Neural cell (in vitro differentiated cells): ENCODE measurements around the gene FNDC8. TPM values are rescaled to one million over a fixed set of nuclear protein-coding genes. Genes with fewer than 3 reads are reported as not detected.

Source experiments
- H2AFZ ChIP-seq: fragments of 200-600, 300-800 bp; sonication (generic), shearing (Covaris generic); 2 replicates; pipeline ENCODE4 v1.6.0; 2014; ENCODE audit warnings: low read depth, mild to moderate bottlenecking, antibody characterized with exemption, low read length, moderate library complexity
- H3F3A ChIP-seq: fragments of 200-600 bp; shearing (Covaris generic); 2 replicates; pipeline ENCODE4 v1.6.1; 2016; ENCODE audit warnings: mild to moderate bottlenecking, moderate library complexity, mixed read lengths, antibody characterized with exemption, low read length; ENCODE audit not compliant: insufficient read depth, poor library complexity, severe bottlenecking
- H3K27ac ChIP-seq: fragments of 200-600, 300-800 bp; sonication (generic), shearing (Covaris generic); 2 replicates; pipeline ENCODE4 v1.5.1; 2014; ENCODE audit warnings: mild to moderate bottlenecking, low read length, moderate library complexity
- H3K27me3 ChIP-seq: fragments of 300-800, 200-600 bp; sonication (generic), shearing (Covaris generic); 2 replicates; pipeline ENCODE4 v1.6.0; 2014; ENCODE audit warnings: mild to moderate bottlenecking, low read depth, low read length, moderate library complexity; ENCODE audit not compliant: insufficient read depth
- H3K36me3 ChIP-seq: fragments of 300-800, 200-600 bp; sonication (generic), shearing (Covaris generic); 2 replicates; pipeline ENCODE4 v1.5.1; 2014; ENCODE audit warnings: mild to moderate bottlenecking, antibody characterized with exemption, low read length, moderate library complexity; ENCODE audit not compliant: insufficient read depth
- H3K4me2 ChIP-seq: fragments of 300-800, 200-600 bp; sonication (generic), shearing (Covaris generic); 2 replicates; pipeline ENCODE4 v1.6.0; 2014; ENCODE audit warnings: mild to moderate bottlenecking, low read length
- H3K4me3 ChIP-seq: fragments of 300-800, 200-600 bp; sonication (generic), shearing (Covaris generic); 2 replicates; pipeline ENCODE4 v1.5.1; 2014; ENCODE audit warnings: mild to moderate bottlenecking, low read length, moderate library complexity
- H3K79me2 ChIP-seq: fragments of 200-600 bp; shearing (Covaris generic); replicated peaks from 2 replicates; pipeline ENCODE4 v1.6.0; 2014; ENCODE audit warnings: mild to moderate bottlenecking, low read length, moderate library complexity; ENCODE audit not compliant: insufficient read depth
- H3K9ac ChIP-seq: fragments of 300-800, 200-600 bp; sonication (generic), shearing (Covaris generic); 2 replicates; pipeline ENCODE4 v1.6.1; 2016; ENCODE audit warnings: mild to moderate bottlenecking, low read length, mixed read lengths
- H3K9me2 ChIP-seq: fragments of 200-600 bp; shearing (Covaris generic); 2 replicates; pipeline ENCODE4 v1.6.1; 2016; ENCODE audit warnings: mild to moderate bottlenecking, low read length, mixed read lengths; ENCODE audit not compliant: insufficient read depth
- H3K9me3 ChIP-seq: fragments of 200-600, 300-800 bp; sonication (generic), shearing (Covaris generic); 2 replicates; pipeline ENCODE4 v1.6.1; 2016; ENCODE audit warnings: mild to moderate bottlenecking, mixed run types, low read length, moderate library complexity, mixed read lengths
- H4K20me1 ChIP-seq: fragments of 200-600 bp; shearing (Covaris generic); 2 replicates; pipeline ENCODE4 v1.6.1; 2016; ENCODE audit warnings: mild to moderate bottlenecking, mixed run types; ENCODE audit not compliant: insufficient read depth
- EP300 ChIP-seq: fragments of 450-650 bp; conservative IDR thresholded peaks from 2 replicates; pipeline ENCODE4 v1.6.1; 2014; ENCODE audit warnings: antibody characterized with exemption, mild to moderate bottlenecking, moderate library complexity; ENCODE audit not compliant: poor library complexity, severe bottlenecking
- EZH2 ChIP-seq: fragments of 200-600, 300-800 bp; shearing (Covaris generic), sonication (generic); IDR thresholded peaks from 2 replicates; pipeline ENCODE4 v1.6.1; 2014; ENCODE audit warnings: antibody characterized with exemption, low read length, borderline replicate concordance, mild to moderate bottlenecking; ENCODE audit not compliant: insufficient read depth, poor library complexity, severe bottlenecking
- MXI1 ChIP-seq: fragments of 450-650 bp; conservative IDR thresholded peaks from 2 replicates; pipeline ENCODE4 v1.6.1; 2014; ENCODE audit warnings: antibody characterized with exemption, mild to moderate bottlenecking; ENCODE audit not compliant: poor library complexity, severe bottlenecking
- POLR2AphosphoS5 ChIP-seq: IDR thresholded peaks from 2 replicates; pipeline ENCODE4 v1.6.1; 2012
- RAD21 ChIP-seq: fragments of 450-650 bp; conservative IDR thresholded peaks from 2 replicates; pipeline ENCODE4 v1.6.1; 2014; ENCODE audit warnings: antibody characterized with exemption, mild to moderate bottlenecking, moderate library complexity
- SMC3 ChIP-seq: fragments of 450-650 bp; conservative IDR thresholded peaks from 2 replicates; pipeline ENCODE4 v1.6.1; 2014; ENCODE audit warnings: antibody characterized with exemption, mild to moderate bottlenecking, moderate library complexity; ENCODE audit not compliant: poor library complexity
- TAF1 ChIP-seq: IDR thresholded peaks from 2 replicates; pipeline ENCODE4 v1.6.1; 2012; ENCODE audit warnings: low read depth
- polyA plus RNA-seq: library from polyadenylated mRNA; depleted of rRNA; stranded (reverse); fragments of >200 nt; gene quantifications from 2 replicates; pipeline ENCODE4 v1.2.3, GENCODE V29; 2014
- TF ChIP-seq, protein P1 (sequence below): fragments of 450-650 bp; IDR thresholded peaks from 2 replicates; pipeline ENCODE4 v1.5.1; 2014; ENCODE audit warnings: antibody characterized with exemption, mild to moderate bottlenecking, moderate library complexity; ENCODE audit not compliant: poor library complexity, severe bottlenecking
- TF ChIP-seq, protein P2 (sequence below): IDR thresholded peaks from 2 replicates; pipeline ENCODE4 v1.6.1; 2012; ENCODE audit warnings: borderline replicate concordance

The FNDC8 gene
- polyA plus RNA-seq, 1 donor from 2014 or later, result not detected

DNA sequence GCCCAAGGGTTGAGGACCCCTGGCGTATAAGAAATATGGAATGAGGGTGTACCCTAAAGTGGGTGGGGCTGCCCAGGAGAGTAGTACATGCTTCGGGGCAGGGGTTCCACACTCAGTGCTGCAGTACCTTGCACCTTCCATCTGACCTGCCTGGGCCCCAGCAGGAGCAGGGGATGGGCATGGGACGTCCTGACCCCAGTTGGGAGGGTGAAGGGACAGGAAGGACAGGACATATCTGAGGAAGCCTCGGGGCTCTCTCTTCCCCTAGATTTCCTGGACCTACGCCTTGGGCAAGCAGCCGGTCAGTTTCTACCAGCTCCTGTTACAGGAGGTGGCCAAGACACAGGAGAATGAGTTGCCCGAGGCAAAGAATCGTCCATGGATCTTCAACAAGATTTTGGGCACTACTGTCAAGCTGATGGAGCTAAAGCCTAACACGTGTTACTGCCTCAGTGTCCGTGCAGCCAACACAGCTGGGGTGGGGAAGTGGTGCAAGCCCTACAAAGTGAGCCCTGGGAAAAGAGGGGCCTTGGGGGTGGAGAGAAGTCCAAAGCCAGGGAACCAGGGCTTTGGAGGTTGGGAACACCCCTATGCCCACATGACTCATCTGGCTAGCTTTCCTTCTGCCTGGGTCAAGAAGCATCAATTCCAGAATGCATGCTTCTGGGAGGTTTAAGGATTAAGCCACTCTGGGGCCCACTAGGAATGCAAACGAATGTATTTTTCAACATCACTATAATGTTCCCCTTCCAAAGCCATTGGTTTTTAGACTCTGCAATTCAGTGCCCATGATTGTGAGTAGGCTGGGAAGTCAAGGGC is 7.9 kb downstream of the FNDC8 start:
- Histone ChIP-seq H3K9me2 (no peaks in the 10 kb centered on the region), H3K27ac (no peak overlapping the region), H2AFZ (no peak overlapping the region), H3K36me3 (no peaks in the 10 kb centered on the region), H3K27me3 (no peaks in the 10 kb centered on the region), H3K9ac (no peak overlapping the region), H3K4me3 (no peak overlapping the region), H3K79me2 (no peaks in the 10 kb centered on the region), H3F3A (no peaks in the 10 kb centered on the region), H4K20me1 (no peaks in the 10 kb centered on the region), H3K9me3 (no peaks in the 10 kb centered on the region), H3K4me2 (no peak overlapping the region)
- TF ChIP-seq, protein P1, sequence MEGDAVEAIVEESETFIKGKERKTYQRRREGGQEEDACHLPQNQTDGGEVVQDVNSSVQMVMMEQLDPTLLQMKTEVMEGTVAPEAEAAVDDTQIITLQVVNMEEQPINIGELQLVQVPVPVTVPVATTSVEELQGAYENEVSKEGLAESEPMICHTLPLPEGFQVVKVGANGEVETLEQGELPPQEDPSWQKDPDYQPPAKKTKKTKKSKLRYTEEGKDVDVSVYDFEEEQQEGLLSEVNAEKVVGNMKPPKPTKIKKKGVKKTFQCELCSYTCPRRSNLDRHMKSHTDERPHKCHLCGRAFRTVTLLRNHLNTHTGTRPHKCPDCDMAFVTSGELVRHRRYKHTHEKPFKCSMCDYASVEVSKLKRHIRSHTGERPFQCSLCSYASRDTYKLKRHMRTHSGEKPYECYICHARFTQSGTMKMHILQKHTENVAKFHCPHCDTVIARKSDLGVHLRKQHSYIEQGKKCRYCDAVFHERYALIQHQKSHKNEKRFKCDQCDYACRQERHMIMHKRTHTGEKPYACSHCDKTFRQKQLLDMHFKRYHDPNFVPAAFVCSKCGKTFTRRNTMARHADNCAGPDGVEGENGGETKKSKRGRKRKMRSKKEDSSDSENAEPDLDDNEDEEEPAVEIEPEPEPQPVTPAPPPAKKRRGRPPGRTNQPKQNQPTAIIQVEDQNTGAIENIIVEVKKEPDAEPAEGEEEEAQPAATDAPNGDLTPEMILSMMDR, result no peak
- no peak for TF ChIP-seq EP300
- TF ChIP-seq, protein P2, sequence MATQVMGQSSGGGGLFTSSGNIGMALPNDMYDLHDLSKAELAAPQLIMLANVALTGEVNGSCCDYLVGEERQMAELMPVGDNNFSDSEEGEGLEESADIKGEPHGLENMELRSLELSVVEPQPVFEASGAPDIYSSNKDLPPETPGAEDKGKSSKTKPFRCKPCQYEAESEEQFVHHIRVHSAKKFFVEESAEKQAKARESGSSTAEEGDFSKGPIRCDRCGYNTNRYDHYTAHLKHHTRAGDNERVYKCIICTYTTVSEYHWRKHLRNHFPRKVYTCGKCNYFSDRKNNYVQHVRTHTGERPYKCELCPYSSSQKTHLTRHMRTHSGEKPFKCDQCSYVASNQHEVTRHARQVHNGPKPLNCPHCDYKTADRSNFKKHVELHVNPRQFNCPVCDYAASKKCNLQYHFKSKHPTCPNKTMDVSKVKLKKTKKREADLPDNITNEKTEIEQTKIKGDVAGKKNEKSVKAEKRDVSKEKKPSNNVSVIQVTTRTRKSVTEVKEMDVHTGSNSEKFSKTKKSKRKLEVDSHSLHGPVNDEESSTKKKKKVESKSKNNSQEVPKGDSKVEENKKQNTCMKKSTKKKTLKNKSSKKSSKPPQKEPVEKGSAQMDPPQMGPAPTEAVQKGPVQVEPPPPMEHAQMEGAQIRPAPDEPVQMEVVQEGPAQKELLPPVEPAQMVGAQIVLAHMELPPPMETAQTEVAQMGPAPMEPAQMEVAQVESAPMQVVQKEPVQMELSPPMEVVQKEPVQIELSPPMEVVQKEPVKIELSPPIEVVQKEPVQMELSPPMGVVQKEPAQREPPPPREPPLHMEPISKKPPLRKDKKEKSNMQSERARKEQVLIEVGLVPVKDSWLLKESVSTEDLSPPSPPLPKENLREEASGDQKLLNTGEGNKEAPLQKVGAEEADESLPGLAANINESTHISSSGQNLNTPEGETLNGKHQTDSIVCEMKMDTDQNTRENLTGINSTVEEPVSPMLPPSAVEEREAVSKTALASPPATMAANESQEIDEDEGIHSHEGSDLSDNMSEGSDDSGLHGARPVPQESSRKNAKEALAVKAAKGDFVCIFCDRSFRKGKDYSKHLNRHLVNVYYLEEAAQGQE, result no peak
- no peak for TF ChIP-seq RAD21
- no peak for TF ChIP-seq TAF1
- no peak for TF ChIP-seq EZH2
- TF ChIP-seq MXI1, result no peak
- TF ChIP-seq POLR2AphosphoS5, result no peak
- no peak for TF ChIP-seq SMC3

DNA sequence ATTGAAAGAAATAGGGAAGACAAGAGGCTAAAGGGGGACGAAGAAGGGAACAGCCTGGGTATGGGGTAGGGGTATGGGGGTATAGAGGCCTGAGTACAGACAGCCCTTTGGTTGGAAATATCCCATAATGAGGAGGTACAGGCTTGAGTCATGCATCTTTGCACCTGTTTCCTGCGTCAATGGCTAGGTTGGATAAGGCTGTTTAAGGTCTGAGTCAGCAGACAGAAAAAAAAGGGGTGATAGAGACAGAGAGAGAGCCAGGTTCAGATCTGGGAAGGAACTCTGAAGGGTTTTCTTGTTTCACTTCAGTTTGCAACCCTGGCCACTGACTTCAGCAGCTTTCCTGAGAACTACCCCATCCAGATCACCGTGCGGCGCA is 8.5 kb downstream of the FNDC8 start:
- H3K9ac ChIP-seq, result no peak overlapping the region
- no peaks in the 10 kb centered on the region for H3K36me3 ChIP-seq
- no peaks in the 10 kb centered on the region for H3K27me3 ChIP-seq
- no peak for TF ChIP-seq MXI1
- no peak for TF ChIP-seq RAD21
- no peak for TF ChIP-seq TAF1
- TF ChIP-seq EP300, result no peak
- no peak for TF ChIP-seq SMC3
- no peak for TF ChIP-seq EZH2
- no peak for TF ChIP-seq POLR2AphosphoS5
- TF ChIP-seq, protein P1, result no peak
- TF ChIP-seq, protein P2, result no peak
- H4K20me1 ChIP-seq, result no peaks in the 10 kb centered on the region
- H3K9me3 ChIP-seq, result no peaks in the 10 kb centered on the region
- H3F3A ChIP-seq, result no peaks in the 10 kb centered on the region
- H2AFZ ChIP-seq, result no peak overlapping the region
- H3K4me2 ChIP-seq, result no peak overlapping the region
- H3K9me2 ChIP-seq, result no peaks in the 10 kb centered on the region
- H3K79me2 ChIP-seq, result no peaks in the 10 kb centered on the region
- H3K4me3 ChIP-seq, result no peak overlapping the region
- H3K27ac ChIP-seq, result no peak overlapping the region
